HuH-7 (cell line): Measurements from ENCODE around the gene SULT2B1.
"Not testable (repeated sequence)": the region's sequence is repeated elsewhere in the genome, so short reads cannot be mapped to it uniquely, and the experiment has no call there.

Experiments used
- DNase-seq: peaks from one replicate; pipeline ENCODE4 v3.0.0; 2011; ENCODE audit warnings: low spot score

SULT2B1 gene

GRCh38 chr19:48529156-48529555, 22.8 kb upstream of the SULT2B1 start:
- no peak for DNase-seq

GRCh38 chr19:48530066-48530720, 21.8 kb upstream of the SULT2B1 start:
- DNase-seq, result no peak

GRCh38 chr19:48530770-48531169, 21.2 kb upstream of the SULT2B1 start:
- no peak for DNase-seq

GRCh38 chr19:48533770-48534169, 18.2 kb upstream of the SULT2B1 start:
- DNase-seq, result no peak

- DNase-seq, result no peak
These were observed 14.4 kb upstream of the SULT2B1 start for GRCh38 chr19:48537541-48537940.

GRCh38 chr19:48538057-48538456, 13.9 kb upstream of the SULT2B1 start:
- not testable (repeated sequence) for DNase-seq

- no peak for DNase-seq
These were observed 12.4 kb upstream of the SULT2B1 start for GRCh38 chr19:48539503-48540096.

GRCh38 chr19:48540110-48540509, 11.9 kb upstream of the SULT2B1 start:
- DNase-seq, result no peak

- no peak for DNase-seq
These were observed 10.2 kb upstream of the SULT2B1 start for GRCh38 chr19:48541813-48542212.

- no peak for DNase-seq
These were observed 8.8 kb upstream of the SULT2B1 start for GRCh38 chr19:48543121-48543710.

GRCh38 chr19:48544856-48545750, 6.9 kb upstream of the SULT2B1 start:
- no peak for DNase-seq

- DNase-seq, result no peak
These were observed 4.2 kb upstream of the SULT2B1 start for GRCh38 chr19:48547722-48548121.

GRCh38 chr19:48548253-48548911, 3.6 kb upstream of the SULT2B1 start:
- DNase-seq, result no peak

GRCh38 chr19:48549380-48549779, 2.6 kb upstream of the SULT2B1 start:
- no peak for DNase-seq

- DNase-seq, result no peak
These were observed 692 bp downstream of the SULT2B1 start for GRCh38 chr19:48552406-48553322.

- peak; percentile 69 for DNase-seq
These were observed 1.9 kb downstream of the SULT2B1 start for GRCh38 chr19:48553676-48554384.

GRCh38 chr19:48554385-48555091, 2.6 kb downstream of the SULT2B1 start:
- DNase-seq, result peak; percentile 69

- peak; percentile 51 for DNase-seq
These were observed 4.2 kb downstream of the SULT2B1 start for GRCh38 chr19:48556163-48556562.

GRCh38 chr19:48556825-48557224, 4.9 kb downstream of the SULT2B1 start:
- DNase-seq, result no peak
